H1 (cell line): ENCODE measurements around the gene MAST2. TPM values are rescaled to one million over a fixed set of nuclear protein-coding genes. Genes with fewer than 3 reads are reported as not detected.
"Not testable (repeated sequence)": the region's sequence is repeated elsewhere in the genome, so short reads cannot be mapped to it uniquely, and the experiment has no call there.

Source experiments
- CTCF ChIA-PET: fragments of 300-600 bp; sonication (Branson Sonifier 250); formaldehyde crosslinking; loops from one replicate; lab custom pipeline; 2021; ENCODE audit not compliant: partially characterized antibody; lab: Charles Lee
- POLR2A ChIA-PET: fragments of 300-600 bp; sonication (Branson Sonifier 250); formaldehyde crosslinking; loops from one replicate; lab custom pipeline; 2021; ENCODE audit warnings: inconsistent platforms; ENCODE audit not compliant: partially characterized antibody; lab: Charles Lee
- DNase-seq, 2 experiments: peaks; one replicate each; pipeline versions ENCODE4 v3.0.0 to v3.0.0-alpha.2; 2010 to 2022; ENCODE audit warnings: low spot score in 2 of 2, low read depth in 1 of 2, mixed read lengths in 1 of 2
- FAIRE-seq: peaks from 2 replicates; lab custom pipeline; 2011; peaks lifted over from hg19 to GRCh38; lab: Jason Lieb, UNC
- H2AFZ ChIP-seq: 2 replicates; pipeline ENCODE4 v1.8.1; 2012; ENCODE audit warnings: low read length, inconsistent platforms
- H2AK5ac ChIP-seq: 2 replicates; pipeline ENCODE4 v1.6.1; 2013; ENCODE audit warnings: low read depth, low read length
- H2BK120ac ChIP-seq: replicated peaks from 2 replicates; pipeline ENCODE3; 2013; ENCODE audit warnings: low read depth, low read length, inconsistent platforms
- H2BK12ac ChIP-seq: 2 replicates; pipeline ENCODE4 v1.6.1; 2013; ENCODE audit warnings: low read depth, low read length
- H2BK15ac ChIP-seq: 2 replicates; pipeline ENCODE4 v1.6.1; 2013; ENCODE audit warnings: low read length
- H2BK20ac ChIP-seq: 2 replicates; pipeline ENCODE4 v1.6.1; 2013; ENCODE audit warnings: low read length
- H2BK5ac ChIP-seq: 2 replicates; pipeline ENCODE4 v1.6.1; 2013; ENCODE audit warnings: low read depth, low read length
- H3K14ac ChIP-seq: 2 replicates; pipeline ENCODE4 v1.6.1; 2013; ENCODE audit warnings: inconsistent platforms; ENCODE audit not compliant: insufficient read length
- H3K18ac ChIP-seq: 2 replicates; pipeline ENCODE4 v1.6.1; 2013; ENCODE audit warnings: low read length; ENCODE audit errors: extremely low read depth
- H3K23ac ChIP-seq: 2 replicates; pipeline ENCODE4 v1.6.1; 2013; ENCODE audit warnings: inconsistent platforms; ENCODE audit not compliant: insufficient read length
- H3K23me2 ChIP-seq: 2 replicates; pipeline ENCODE4 v1.6.1; 2013; ENCODE audit warnings: low read depth, low read length
- H3K27ac ChIP-seq: 2 replicates; pipeline ENCODE4 v1.6.1; 2011; ENCODE audit warnings: low read depth, low read length, inconsistent platforms
- H3K27me3 ChIP-seq, 4 experiments: replicated peaks in 1 of 4; 1 replicate in 1 of 4; 2 replicates in 3 of 4; pipeline versions ENCODE4 v1.6.1 to v1.8.1; 2011 to 2013; ENCODE audit warnings: low read length in 3 of 4, mild to moderate bottlenecking in 3 of 4, inconsistent platforms in 2 of 4, mixed read lengths in 2 of 4, moderate library complexity in 1 of 4; ENCODE audit not compliant: control insufficient read depth in 3 of 4, insufficient read depth in 3 of 4; ENCODE audit errors: extremely low read depth in 1 of 4
- H3K36me3 ChIP-seq, 4 experiments: 2 replicates each; pipeline versions ENCODE4 v1.6.1 to v1.8.1; 2011 to 2013; ENCODE audit warnings: mild to moderate bottlenecking in 4 of 4, low read length in 3 of 4, moderate library complexity in 2 of 4, control low read depth in 1 of 4, inconsistent platforms in 1 of 4; ENCODE audit not compliant: insufficient read depth in 4 of 4, control insufficient read depth in 2 of 4
- H3K4ac ChIP-seq: replicated peaks from 2 replicates; pipeline ENCODE3; 2013; ENCODE audit warnings: low read length, low read depth, mixed read lengths, inconsistent platforms; ENCODE audit not compliant: insufficient read length
- H3K4me1 ChIP-seq, 4 experiments: replicated peaks in 1 of 4; 1 replicate in 1 of 4; 2 replicates in 3 of 4; pipeline versions ENCODE4 v1.6.1 to v1.8.1; 2011 to 2013; ENCODE audit warnings: low read length in 3 of 4, inconsistent platforms in 2 of 4, mixed read lengths in 1 of 4; ENCODE audit not compliant: insufficient read depth in 4 of 4, control insufficient read depth in 3 of 4
- H3K4me2 ChIP-seq, 2 experiments: 2 replicates each; pipeline versions ENCODE4 v1.6.1 to v1.8.1; 2011 to 2013; ENCODE audit warnings: low read depth in 2 of 2, low read length in 2 of 2, control low read depth in 1 of 2, inconsistent platforms in 1 of 2, mild to moderate bottlenecking in 1 of 2; ENCODE audit not compliant: insufficient read depth in 1 of 2
- H3K4me3 ChIP-seq, 4 experiments: fragments of 200-600, 300-600 bp in 1 of 4; sonication (generic), shearing (Covaris generic), sonication (Bioruptor Twin) in 1 of 4; 2 replicates each; pipeline versions ENCODE4 v1.5.1 to v1.8.1; 2011 to 2016; ENCODE audit warnings: low read length in 4 of 4, low read depth in 3 of 4, control low read depth in 2 of 4, inconsistent platforms in 2 of 4, mild to moderate bottlenecking in 2 of 4, mixed read lengths in 1 of 4, moderate library complexity in 1 of 4; ENCODE audit not compliant: insufficient read depth in 2 of 4; ENCODE audit errors: extremely low read depth in 1 of 4
- H3K56ac ChIP-seq: replicated peaks from 2 replicates; pipeline ENCODE3; 2013; ENCODE audit warnings: low read depth, mild to moderate bottlenecking, mixed read lengths, low read length, inconsistent platforms; ENCODE audit not compliant: insufficient read length
- H3K79me1 ChIP-seq: 2 replicates; pipeline ENCODE4 v1.6.1; 2013; ENCODE audit warnings: low read depth, low read length, control low read depth
- H3K79me2 ChIP-seq, 2 experiments: 2 replicates each; pipeline versions ENCODE4 v1.6.1 to v1.8.1; 2012 to 2013; ENCODE audit warnings: low read length in 2 of 2, mild to moderate bottlenecking in 2 of 2, inconsistent platforms in 1 of 2; ENCODE audit not compliant: insufficient read depth in 2 of 2, control insufficient read depth in 1 of 2
- H3K9ac ChIP-seq, 4 experiments: replicated peaks in 1 of 4; 1 replicate in 1 of 4; 2 replicates in 3 of 4; pipeline versions ENCODE4 v1.6.1 to v1.8.1; 2011 to 2013; ENCODE audit warnings: low read depth in 3 of 4, low read length in 3 of 4, control low read depth in 2 of 4, mild to moderate bottlenecking in 2 of 4, moderate library complexity in 2 of 4, inconsistent platforms in 1 of 4; ENCODE audit errors: extremely low read depth in 1 of 4
- H3K9me3 ChIP-seq, 2 experiments: 2 replicates each; pipeline versions ENCODE4 v1.6.1 to v1.8.1; 2012 to 2013; ENCODE audit warnings: mild to moderate bottlenecking in 2 of 2, moderate library complexity in 2 of 2, control low read depth in 1 of 2, inconsistent platforms in 1 of 2, low read depth in 1 of 2, low read length in 1 of 2, mixed read lengths in 1 of 2; ENCODE audit not compliant: insufficient read depth in 2 of 2
- H4K20me1 ChIP-seq, 2 experiments: replicated peaks in 1 of 2; 2 replicates each; pipeline versions ENCODE3 to v1.8.1; 2011 to 2013; ENCODE audit warnings: inconsistent platforms in 2 of 2, low read length in 2 of 2, mild to moderate bottlenecking in 1 of 2; ENCODE audit not compliant: insufficient read depth in 2 of 2, control insufficient read depth in 1 of 2
- H4K5ac ChIP-seq: 2 replicates; pipeline ENCODE4 v1.6.1; 2013; ENCODE audit warnings: low read length, low read depth, mixed read lengths, inconsistent platforms; ENCODE audit not compliant: insufficient read length
- H4K8ac ChIP-seq: 2 replicates; pipeline ENCODE4 v1.8.0; 2013; ENCODE audit warnings: mild to moderate bottlenecking, moderate library complexity, low read length, inconsistent platforms; ENCODE audit not compliant: insufficient read depth; ENCODE audit errors: extremely low read depth
- H4K91ac ChIP-seq: replicated peaks from 2 replicates; pipeline ENCODE3; 2013; ENCODE audit warnings: low read length, mixed read lengths, inconsistent platforms; ENCODE audit not compliant: insufficient read length
- WGBS, 2 experiments: shearing (Covaris generic) in 1 of 2; methylation state at CpG; one replicate each; pipeline versions ENCODE4 v1.1.6 to v1.1.7; 2013 to 2015; ENCODE audit warnings: low lambda C conversion rate in 2 of 2, mixed read lengths in 2 of 2, inconsistent platforms in 1 of 2, low coverage in 1 of 2, missing lambda C conversion rate in 1 of 2; ENCODE audit not compliant: insufficient replicate concordance in 2 of 2, insufficient coverage in 1 of 2, insufficient read length in 1 of 2; ENCODE audit errors: extremely low coverage in 1 of 2, missing lambda C conversion rate in 1 of 2; 5-methylcytosine and 5-hydroxymethylcytosine counted together
- polyA plus RNA-seq, 7 experiments: library from polyadenylated mRNA; depleted of rRNA in 3 of 7; stranded (reverse) in 5 of 7; unstranded in 2 of 7; fragments of >200 nt in 5 of 7; fragments of 200-250 nt in 2 of 7; gene quantifications; 1 replicate in 5 of 7; 2 replicates in 1 of 7; 4 replicates in 1 of 7; pipeline versions ENCODE4 v1.2.1 to v1.2.3, GENCODE V29; 2011 to 2013; ENCODE audit warnings: missing spikeins in 2 of 7, mixed read lengths in 2 of 7
- total RNA-seq: library from RNA; stranded (reverse); fragmentation: NEBNext Ultra II Directional; extraction: Animal tissue kit (Norgen Biotek cat#: 25700); gene quantifications from 2 replicates; pipeline ENCODE4 v1.2.1, GENCODE V29; 2021

Gene MAST2
- total and polyA plus RNA-seq, 2 of the 8 experiments (the other 6 are each of a cell fraction or from before 2014, with no cell fraction given): 20.5 to 35.4 TPM

GRCh38 chr1:45961936-45962335 lies 158.5 kb downstream of the MAST2 start:
- H4K5ac ChIP-seq, H2BK5ac ChIP-seq, POLR2A ChIA-PET, H3K23me2 ChIP-seq, H4K8ac ChIP-seq, H3K4me1 ChIP-seq, H3K14ac ChIP-seq, H4K91ac ChIP-seq, H3K36me3 ChIP-seq, H4K20me1 ChIP-seq, CTCF ChIA-PET, H2AFZ ChIP-seq, H2AK5ac ChIP-seq, H2BK20ac ChIP-seq, H3K4me3 ChIP-seq, H3K18ac ChIP-seq, H3K79me2 ChIP-seq, FAIRE-seq, H3K27me3 ChIP-seq, H3K79me1 ChIP-seq, H3K9me3 ChIP-seq, DNase-seq, H2BK12ac ChIP-seq, H3K56ac ChIP-seq, H3K4ac ChIP-seq, H3K27ac ChIP-seq, H3K9ac ChIP-seq, H2BK120ac ChIP-seq, H3K23ac ChIP-seq, H2BK15ac ChIP-seq, H3K4me2 ChIP-seq: not testable (repeated sequence)
- 91% methylated on average over 4 of the region's 4 CpGs; no CpG with 5 or more reads in 1 of the 2 experiments for WGBS, 2 experiments
